Stomach (tissue), 9 donors: ENCODE data around the gene ACTR5. TPM values are rescaled to one million over a fixed set of nuclear protein-coding genes. Genes with fewer than 3 reads are reported as not detected.
"Not testable (repeated sequence)": the region's sequence is repeated elsewhere in the genome, so short reads cannot be mapped to it uniquely, and the experiment has no call there.

Experiments used
- DNase-seq, 2 donors: peaks; one replicate each; pipeline versions ENCODE4 v3.0.0 to v3.0.0-alpha.2; 2013 to 2019
- H3K27ac ChIP-seq, 5 donors: fragments of 200-600 bp in 4 of 5; sonication (generic) in 4 of 5; one replicate each; pipeline ENCODE4 v1.5.1; 2013 to 2019; ENCODE audit warnings: mild to moderate bottlenecking in 1 of 5, moderate library complexity in 1 of 5
- H3K27me3 ChIP-seq, 3 donors: fragments of 200-600 bp; sonication (generic); one replicate each; pipeline ENCODE4 v1.5.1; 2017 to 2019; ENCODE audit warnings: mixed run types in 1 of 3
- H3K36me3 ChIP-seq, 4 donors: fragments of 200-600 bp; sonication (generic); 1 replicate in 3 of 4; 2 replicates in 1 of 4; pipeline ENCODE4 v1.5.1; 2016 to 2019
- H3K4me1 ChIP-seq, 4 donors: fragments of 200-600 bp; sonication (generic); one replicate each; pipeline ENCODE4 v1.5.1; 2016 to 2019
- H3K4me3 ChIP-seq, 4 donors: fragments of 200-600 bp; sonication (generic) in 3 of 4; one replicate each; pipeline ENCODE4 v1.5.1; 2016 to 2019; ENCODE audit warnings: mild to moderate bottlenecking in 1 of 4
- H3K9me3 ChIP-seq, 4 donors: fragments of 200-600 bp; sonication (generic); one replicate each; pipeline ENCODE4 v1.5.1; 2016 to 2019
- EP300 ChIP-seq: sonication (generic); formaldehyde crosslinking; IDR thresholded peaks from one replicate; pipeline ENCODE4 v1.6.1; 2017; ENCODE audit warnings: antibody characterized with exemption
- POLR2A ChIP-seq, 4 donors: fragments of 450-650 bp; IDR thresholded peaks; one replicate each; pipeline ENCODE4 v1.6.1; 2016; ENCODE audit warnings: antibody characterized with exemption in 4 of 4, control low read depth in 2 of 4, mild to moderate bottlenecking in 1 of 4, moderate library complexity in 1 of 4
- POLR2AphosphoS5 ChIP-seq, 3 donors: sonication (generic); formaldehyde crosslinking; IDR thresholded peaks; one replicate each; pipeline ENCODE4 v1.6.1; 2016; ENCODE audit warnings: antibody characterized with exemption in 3 of 3
- WGBS, 5 donors: extraction: QIAGEN DNeasy Blood & Tissue Kit in 3 of 5; methylation state at CpG; one replicate each; pipeline versions ENCODE4 v1.1.5 to v1.1.7; 2013 to 2018; 5-methylcytosine and 5-hydroxymethylcytosine counted together
- intact Hi-C: fragments of 100-400 bp; cut with DNase I; formaldehyde crosslinking; loops from one replicate; pipeline ENCODE4 v1.15.1; 2023; ENCODE audit warnings: low total_unique reads
- polyA plus RNA-seq, 3 donors: library from polyadenylated mRNA; stranded (reverse); fragments of 200-250 nt; gene quantifications; one replicate each; pipeline ENCODE4 v1.2.3, GENCODE V29; 2013
- total RNA-seq, 5 donors: library from RNA; depleted of rRNA; stranded (reverse); fragments of >200 nt; gene quantifications; one replicate each; pipeline versions ENCODE4 v1.1.0 to v1.2.3, GENCODE V29; 2014 to 2016
- TF ChIP-seq, protein P1 (sequence below), 7 experiments: fragments of 450-650 bp in 4 of 7; fragments of 200-600 bp in 3 of 7; sonication (generic) in 3 of 7; IDR thresholded peaks; one replicate each; pipeline ENCODE4 v1.5.1; 2016 to 2019; ENCODE audit warnings: antibody characterized with exemption in 7 of 7, control low read depth in 2 of 7, mild to moderate bottlenecking in 1 of 7
- donor health status: healthy with polysubstance abuse.
- donor health status: Bipolar disorder and iron deficiency.
- donor health status: healthy.

ACTR5 gene
- total and polyA plus RNA-seq, 8 donors = 3.6 to 68.1 (median 6.5) TPM

DNA sequence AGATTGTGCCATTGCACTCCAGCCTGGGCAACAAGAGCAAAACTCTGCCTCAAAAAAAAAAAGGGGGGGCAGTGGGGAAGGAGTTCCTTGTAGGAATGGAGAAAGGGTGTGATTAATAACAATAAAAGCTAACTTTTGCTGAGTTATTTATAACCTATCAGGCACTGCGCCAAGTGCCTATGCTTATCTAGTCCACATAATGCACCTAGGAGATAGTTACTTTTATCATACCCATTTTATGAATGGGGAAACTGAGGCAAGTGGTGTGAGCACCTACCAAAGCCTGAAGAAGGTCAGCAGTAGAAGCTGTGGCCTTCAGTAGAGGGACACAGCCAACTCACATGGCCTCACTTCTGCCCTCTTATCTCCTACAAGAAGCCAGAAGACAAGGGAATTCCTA lies 43.7 kb downstream of the ACTR5 start:
- TF ChIP-seq POLR2AphosphoS5 (IDR thresholded peaks at IDR 0.05) (no peak), EP300 (no peak), POLR2A (IDR thresholded peaks at IDR 0.05) (no peak)
- TF ChIP-seq, protein P1, sequence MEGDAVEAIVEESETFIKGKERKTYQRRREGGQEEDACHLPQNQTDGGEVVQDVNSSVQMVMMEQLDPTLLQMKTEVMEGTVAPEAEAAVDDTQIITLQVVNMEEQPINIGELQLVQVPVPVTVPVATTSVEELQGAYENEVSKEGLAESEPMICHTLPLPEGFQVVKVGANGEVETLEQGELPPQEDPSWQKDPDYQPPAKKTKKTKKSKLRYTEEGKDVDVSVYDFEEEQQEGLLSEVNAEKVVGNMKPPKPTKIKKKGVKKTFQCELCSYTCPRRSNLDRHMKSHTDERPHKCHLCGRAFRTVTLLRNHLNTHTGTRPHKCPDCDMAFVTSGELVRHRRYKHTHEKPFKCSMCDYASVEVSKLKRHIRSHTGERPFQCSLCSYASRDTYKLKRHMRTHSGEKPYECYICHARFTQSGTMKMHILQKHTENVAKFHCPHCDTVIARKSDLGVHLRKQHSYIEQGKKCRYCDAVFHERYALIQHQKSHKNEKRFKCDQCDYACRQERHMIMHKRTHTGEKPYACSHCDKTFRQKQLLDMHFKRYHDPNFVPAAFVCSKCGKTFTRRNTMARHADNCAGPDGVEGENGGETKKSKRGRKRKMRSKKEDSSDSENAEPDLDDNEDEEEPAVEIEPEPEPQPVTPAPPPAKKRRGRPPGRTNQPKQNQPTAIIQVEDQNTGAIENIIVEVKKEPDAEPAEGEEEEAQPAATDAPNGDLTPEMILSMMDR (IDR thresholded peaks at IDR 0.05) = no peak
- H3K9me3 ChIP-seq = peaks cover 0 to 17% (median 9%) of the 10 kb centered on the region in 4 donors
- no peak overlapping the region for H3K27ac ChIP-seq
- no peaks in the 10 kb centered on the region for H3K4me1 ChIP-seq
- intact Hi-C loops = no loop called here
- H3K4me3 ChIP-seq = no peak overlapping the region
- peaks cover 0 to 8% (median 0%) of the 10 kb centered on the region in 3 donors for H3K27me3 ChIP-seq
- DNase-seq = no peak
- no peaks in the 10 kb centered on the region for H3K36me3 ChIP-seq
- WGBS, 5 donors = 75 to 96% (median 81%) methylated on average over 1 of the region's 1 CpG

DNA sequence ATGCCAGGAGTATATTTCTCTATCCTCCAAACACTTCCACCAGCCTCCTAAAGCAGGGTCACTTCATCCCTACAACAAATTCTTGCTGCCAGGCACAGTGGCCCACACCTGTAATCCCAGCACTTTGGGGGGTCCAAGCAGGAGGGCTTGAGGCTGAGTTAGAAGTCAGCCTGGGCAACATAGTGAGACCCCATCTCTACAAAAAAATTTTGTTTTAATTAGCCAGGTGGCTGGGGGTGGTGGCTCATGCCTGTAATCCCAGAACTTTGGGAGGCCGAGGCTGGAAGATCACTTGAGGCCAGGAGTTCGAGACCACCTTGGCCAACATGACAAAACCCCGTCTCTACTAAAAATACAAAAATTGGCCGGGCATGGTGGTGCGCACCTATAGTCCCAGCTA lies 45.8 kb downstream of the ACTR5 start:
- H3K4me3 ChIP-seq, H3K9me3 ChIP-seq, H3K27me3 ChIP-seq, H3K27ac ChIP-seq, DNase-seq, intact Hi-C loops, H3K4me1 ChIP-seq, H3K36me3 ChIP-seq: not testable (repeated sequence)
- 88 to 100% (median 93%) methylated on average over 5 of the region's 5 CpGs for WGBS, 5 donors

DNA sequence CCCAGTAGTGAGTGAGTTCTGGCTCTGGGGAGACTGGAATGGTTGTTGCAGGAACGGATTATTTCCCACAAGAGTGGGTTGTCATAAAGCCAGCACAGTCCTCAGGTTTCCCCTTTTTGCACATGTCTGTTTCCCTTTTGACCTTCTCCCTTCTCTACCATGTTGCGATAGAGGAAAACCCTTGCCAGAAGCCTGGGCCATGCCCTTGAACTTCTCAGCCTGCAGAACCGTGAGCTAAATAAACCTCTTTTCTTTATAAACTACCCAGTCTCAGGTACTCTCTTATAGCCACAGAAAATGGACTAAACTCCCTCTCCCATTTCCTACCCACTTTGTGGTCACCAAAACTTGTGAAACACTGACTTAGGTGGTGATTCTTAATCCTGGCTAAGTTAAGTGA lies 50.0 kb downstream of the ACTR5 start:
- Histone ChIP-seq H3K27ac (no peak overlapping the region), H3K36me3 (no peaks in the 10 kb centered on the region), H3K4me1 (no peaks in the 10 kb centered on the region), H3K9me3 (no peaks in the 10 kb centered on the region), H3K27me3 (no peaks in the 10 kb centered on the region), H3K4me3 (no peak overlapping the region)
- no peak for DNase-seq
- TF ChIP-seq POLR2AphosphoS5 (IDR thresholded peaks at IDR 0.05) (no peak), POLR2A (IDR thresholded peaks at IDR 0.05) (no peak), EP300 (no peak)
- TF ChIP-seq, protein P1 (IDR thresholded peaks at IDR 0.05) = no peak
- 80 to 91% (median 90%) methylated on average over 3 of the region's 3 CpGs for WGBS, 5 donors
- intact Hi-C loops = no loop called here

DNA sequence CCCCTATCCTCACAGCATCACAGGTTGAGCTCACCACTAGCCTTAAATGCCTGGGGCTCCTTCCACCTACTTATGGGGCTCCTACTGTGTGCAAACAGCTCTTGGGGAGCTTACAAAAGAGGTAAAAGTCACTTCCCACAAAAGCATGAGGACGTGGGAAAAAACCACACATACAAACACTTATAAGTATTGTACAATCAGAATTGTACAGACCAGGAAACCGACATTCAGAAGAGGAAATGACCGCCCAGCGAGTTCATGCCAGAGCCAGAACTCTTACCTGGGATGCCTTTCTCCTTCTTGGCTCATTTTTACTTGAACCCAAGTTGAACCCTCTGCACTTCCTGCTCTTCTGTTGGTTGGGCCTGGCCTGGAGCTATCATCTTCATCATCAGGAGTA lies 50.9 kb downstream of the ACTR5 start:
- no peaks in the 10 kb centered on the region for H3K9me3 ChIP-seq
- H3K27me3 ChIP-seq = peaks cover 0 to under 1% (median 0%) of the 10 kb centered on the region in 3 donors
- TF ChIP-seq POLR2A (IDR thresholded peaks at IDR 0.05) = no peak
- no peak for TF ChIP-seq POLR2AphosphoS5 (IDR thresholded peaks at IDR 0.05)
- no peak for TF ChIP-seq EP300
- TF ChIP-seq, protein P1 (IDR thresholded peaks at IDR 0.05) = no peak
- 49 to 71% (median 62%) methylated on average over 4 of the region's 4 CpGs for WGBS, 5 donors
- no peaks in the 10 kb centered on the region for H3K36me3 ChIP-seq
- H3K4me1 ChIP-seq = no peaks in the 10 kb centered on the region
- intact Hi-C loops = no loop called here
- DNase-seq = peak in 1 of 2 donors; percentile 37
- H3K27ac ChIP-seq = peak overlapping the region in 1 of 5 donors; percentile 32
- no peak overlapping the region for H3K4me3 ChIP-seq

DNA sequence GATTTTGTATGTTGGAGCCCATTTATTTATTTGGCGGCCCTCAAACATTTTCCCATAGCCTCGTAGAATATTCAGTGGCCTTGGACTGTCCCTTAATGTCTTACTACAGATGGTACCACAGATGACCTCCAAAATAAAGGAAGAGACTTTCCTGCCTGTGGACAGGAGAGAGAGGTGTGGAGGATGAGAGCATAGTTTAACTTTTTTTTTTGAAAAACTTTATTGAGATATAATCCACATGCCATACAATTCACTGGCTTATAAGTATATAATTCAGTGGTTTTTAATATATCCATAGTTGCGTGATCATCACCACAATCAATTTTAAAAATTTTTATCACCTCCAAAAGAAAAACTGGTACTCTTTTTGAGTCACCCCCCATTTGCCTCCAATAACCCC lies 52.6 kb downstream of the ACTR5 start:
- intact Hi-C loops = no loop called here
- H3K27ac ChIP-seq = no peak overlapping the region
- peaks cover 6 to 11% (median 7%) of the 10 kb centered on the region in 4 donors for H3K4me1 ChIP-seq
- no peaks in the 10 kb centered on the region for H3K36me3 ChIP-seq
- no peak overlapping the region for H3K4me3 ChIP-seq
- TF ChIP-seq POLR2A (IDR thresholded peaks at IDR 0.05) (no peak), POLR2AphosphoS5 (IDR thresholded peaks at IDR 0.05) (no peak), EP300 (no peak)
- TF ChIP-seq, protein P1 (IDR thresholded peaks at IDR 0.05) = no peak
- no peaks in the 10 kb centered on the region for H3K9me3 ChIP-seq
- H3K27me3 ChIP-seq = peaks cover 0 to 18% (median 11%) of the 10 kb centered on the region in 3 donors
- WGBS, 5 donors = 76 to 90% (median 90%) methylated on average over 3 of the region's 3 CpGs
- no peak for DNase-seq
